GM18519 (cell line): ENCODE results near the gene MAML3.

Experiments
- ATAC-seq: cut with Tn5 transposase; IDR thresholded peaks from one replicate; pipeline ENCODE4 v1.9.1; 2021; ENCODE audit warnings: mild to moderate bottlenecking, moderate library complexity; ENCODE audit not compliant: unreplicated experiment, low FRiP score

MAML3 gene

DNA sequence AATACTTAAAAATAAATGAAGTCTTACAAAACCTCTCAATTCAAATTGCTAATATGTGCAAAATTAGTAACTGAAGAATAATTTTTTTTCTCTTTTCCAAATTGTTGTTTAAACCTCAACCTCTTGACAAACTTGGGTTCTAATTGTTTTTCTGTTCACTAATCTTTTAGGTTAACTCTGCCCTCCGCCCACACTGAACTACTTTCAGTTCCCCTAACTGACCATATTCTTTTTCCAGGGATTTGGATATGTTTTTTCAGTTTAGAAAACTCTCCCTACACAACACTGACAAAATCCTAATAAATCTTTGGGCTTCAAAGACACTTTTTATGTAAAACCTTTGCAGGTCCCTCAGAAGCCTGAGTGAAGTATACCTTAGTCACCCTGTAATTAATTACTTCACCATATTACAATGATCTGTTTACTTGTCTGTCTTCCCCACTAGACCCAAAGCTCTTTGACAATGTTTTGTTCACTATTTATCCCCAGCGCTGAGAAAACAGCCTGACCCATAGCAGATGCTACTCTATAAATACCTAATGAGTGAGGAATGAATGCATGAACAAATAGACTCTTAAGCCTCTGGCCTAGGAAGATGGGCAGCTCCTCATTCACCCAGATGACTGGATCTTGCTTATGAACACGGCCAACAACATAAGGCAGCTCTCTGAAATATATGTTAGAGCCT is 134.9 kb downstream of the MAML3 start:
- ATAC-seq: no peak

DNA sequence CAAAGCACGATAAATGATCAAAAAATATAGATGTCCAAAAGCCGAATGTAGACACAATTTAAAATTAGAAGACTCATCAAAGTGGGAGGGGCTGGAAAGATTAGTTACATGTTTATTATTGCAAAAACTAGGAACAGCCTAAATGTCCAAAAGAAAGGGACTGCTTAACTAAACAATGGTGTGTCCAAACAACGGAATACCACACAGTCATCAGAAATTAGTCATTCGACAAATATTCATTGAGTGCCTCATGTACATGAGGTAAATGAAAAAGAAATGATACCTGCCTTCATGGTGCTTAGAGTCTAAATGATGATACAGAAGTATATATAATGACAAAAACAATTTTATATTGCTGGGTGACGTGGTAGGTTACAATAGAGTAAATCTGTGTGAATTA is 139.7 kb downstream of the MAML3 start:
- no peak for ATAC-seq

DNA sequence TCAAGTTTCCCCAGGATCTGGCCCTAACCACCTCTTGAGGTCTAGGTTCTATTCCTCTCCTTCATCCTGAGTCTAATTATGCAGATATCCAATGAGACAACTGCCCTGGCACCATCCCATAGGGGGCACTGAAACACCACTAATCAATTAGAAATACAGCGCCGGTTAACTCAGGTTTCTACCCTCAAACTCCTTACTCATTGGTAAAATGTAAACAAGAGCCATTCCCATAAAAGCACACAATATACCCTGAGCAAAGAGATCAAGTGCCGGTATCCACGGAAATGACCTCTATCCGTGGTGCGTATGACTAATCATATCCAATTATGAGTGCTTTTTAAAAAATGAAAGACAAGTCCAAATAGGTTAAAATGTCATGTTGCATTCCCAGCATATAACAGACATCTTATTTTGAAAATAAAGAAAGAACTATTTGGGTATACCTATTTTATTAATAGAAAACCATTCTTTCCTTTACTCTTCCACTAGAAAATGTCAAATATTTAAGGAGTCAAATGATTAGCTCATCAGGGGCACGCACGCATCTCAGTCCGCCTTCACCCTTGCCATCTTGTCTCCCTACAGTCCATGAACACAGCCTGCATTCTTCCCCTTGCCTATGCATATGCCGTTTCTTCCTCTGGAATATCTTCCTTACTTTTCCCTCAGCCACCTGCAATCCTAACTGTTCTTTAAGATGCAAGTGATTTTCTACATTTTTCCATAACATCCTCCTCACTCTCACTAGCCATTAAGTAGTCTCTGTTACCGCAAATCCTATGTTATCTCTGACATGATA is 141.1 kb downstream of the MAML3 start:
- no peak for ATAC-seq

DNA sequence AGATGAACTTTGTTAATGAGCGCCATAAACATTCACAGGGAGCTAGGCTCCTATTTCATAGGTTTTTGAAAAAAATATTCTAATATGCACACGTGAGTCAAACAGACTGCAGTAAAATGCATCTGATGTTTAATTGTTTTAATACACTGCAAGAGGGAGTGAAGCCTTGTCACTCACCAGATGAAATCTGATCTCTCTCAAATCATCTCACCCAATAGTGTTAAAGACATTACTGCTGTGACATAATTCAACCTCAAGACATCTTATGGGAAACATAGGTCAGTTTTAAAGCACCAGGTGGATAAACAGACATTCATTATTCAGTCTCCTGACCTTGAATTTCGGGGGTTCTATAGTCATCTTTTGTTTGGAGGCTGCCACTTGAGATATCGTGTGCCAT is 148.3 kb downstream of the MAML3 start:
- ATAC-seq: no peak

DNA sequence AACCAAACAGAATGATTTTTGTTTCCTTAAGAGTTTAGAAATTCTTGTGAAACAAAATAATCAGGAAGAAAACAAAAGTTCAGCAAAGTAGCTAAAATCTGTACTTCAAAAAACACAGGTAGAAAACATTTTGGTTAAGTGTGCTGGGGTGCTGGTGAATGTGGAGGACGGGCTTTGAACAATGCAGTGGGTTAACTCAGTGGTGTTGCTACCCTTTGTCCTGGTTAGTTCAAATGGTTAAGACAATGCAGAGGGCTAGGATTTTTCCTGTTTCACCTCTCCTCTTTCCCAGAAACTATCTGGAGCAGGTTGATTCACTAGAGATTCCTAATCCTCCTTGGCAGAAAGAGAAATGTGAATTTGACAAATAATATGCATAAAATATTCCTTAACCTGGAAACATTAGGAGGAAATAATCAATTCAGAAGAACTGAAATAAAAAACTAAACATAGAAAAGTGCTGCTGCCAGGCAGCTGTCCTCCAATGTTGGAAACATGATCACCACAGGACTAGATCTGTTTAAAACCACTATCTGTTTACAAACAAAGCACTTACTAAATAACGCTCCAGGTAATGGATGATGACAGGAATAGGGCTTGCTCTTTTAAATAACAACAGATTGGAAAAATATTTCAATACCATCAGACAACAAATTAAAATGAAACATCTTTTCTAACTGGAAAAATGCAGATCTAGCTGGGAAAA is 148.9 kb downstream of the MAML3 start:
- no peak for ATAC-seq

DNA sequence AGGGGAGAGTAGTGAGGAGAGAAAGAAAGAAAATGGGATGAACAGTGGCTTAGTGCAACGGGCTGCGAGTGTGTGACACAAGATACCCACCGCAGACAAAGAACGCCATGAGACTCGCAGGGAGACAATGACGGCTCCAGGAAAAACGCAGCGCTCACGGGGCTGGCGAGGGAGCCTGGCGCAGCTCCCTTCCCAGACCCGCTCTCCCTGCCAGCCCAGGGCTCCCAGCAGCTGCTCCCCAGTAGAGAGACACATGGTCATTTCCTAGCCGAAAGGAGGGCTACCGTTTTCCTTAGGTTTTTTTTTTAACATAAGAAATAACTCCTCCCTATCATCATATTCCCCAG is 149.5 kb downstream of the MAML3 start:
- ATAC-seq: no peak

DNA sequence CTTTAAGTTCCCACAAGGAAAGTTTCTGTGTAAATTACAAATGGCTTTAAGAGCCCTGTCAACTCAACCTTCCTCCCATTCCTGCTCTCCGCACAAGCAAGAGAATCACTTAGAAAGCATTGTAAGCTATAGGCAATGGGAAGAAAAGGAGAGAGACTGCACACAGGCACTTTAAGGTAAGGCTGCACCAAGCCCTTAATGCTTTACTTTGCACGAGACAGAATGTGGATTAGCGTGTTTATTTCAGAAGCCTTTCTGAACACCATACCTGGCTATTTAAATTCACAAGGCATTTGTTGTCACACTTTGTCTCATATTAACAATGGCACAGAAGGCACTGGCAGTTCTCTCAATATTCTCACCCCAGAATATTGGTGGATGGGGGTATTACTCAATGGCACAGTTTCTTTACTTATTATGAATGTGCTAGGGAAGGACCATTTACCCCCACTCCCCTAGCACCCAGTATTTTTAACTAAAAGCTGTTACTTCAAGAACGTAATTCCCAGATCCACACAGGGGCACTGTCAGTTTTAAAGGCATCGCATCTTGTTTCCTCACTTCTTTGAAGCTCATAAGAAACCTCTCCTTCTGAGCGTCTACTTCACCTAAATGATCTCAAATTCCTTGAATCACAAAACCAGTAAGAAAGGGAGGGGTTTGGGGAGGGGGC is 150.0 kb downstream of the MAML3 start:
- no peak for ATAC-seq

DNA sequence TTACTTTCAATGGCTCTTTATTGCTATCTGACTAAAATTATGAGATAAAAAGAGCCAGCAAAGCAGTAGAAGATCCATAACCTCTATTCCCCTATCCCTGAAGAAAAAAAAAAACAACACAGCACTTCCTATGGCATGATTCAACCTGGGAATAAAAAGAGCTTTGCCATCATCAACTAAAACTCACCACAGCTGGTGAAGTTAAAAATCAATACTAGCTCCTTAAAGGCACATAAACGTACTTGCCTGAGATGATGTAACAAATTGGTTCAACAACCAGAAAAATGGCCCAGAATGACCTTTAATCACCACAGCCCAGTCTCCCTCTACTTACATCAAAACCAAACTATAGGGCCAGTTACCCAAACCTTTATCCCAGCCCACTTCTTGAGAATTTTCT is 153.8 kb downstream of the MAML3 start:
- no peak for ATAC-seq

DNA sequence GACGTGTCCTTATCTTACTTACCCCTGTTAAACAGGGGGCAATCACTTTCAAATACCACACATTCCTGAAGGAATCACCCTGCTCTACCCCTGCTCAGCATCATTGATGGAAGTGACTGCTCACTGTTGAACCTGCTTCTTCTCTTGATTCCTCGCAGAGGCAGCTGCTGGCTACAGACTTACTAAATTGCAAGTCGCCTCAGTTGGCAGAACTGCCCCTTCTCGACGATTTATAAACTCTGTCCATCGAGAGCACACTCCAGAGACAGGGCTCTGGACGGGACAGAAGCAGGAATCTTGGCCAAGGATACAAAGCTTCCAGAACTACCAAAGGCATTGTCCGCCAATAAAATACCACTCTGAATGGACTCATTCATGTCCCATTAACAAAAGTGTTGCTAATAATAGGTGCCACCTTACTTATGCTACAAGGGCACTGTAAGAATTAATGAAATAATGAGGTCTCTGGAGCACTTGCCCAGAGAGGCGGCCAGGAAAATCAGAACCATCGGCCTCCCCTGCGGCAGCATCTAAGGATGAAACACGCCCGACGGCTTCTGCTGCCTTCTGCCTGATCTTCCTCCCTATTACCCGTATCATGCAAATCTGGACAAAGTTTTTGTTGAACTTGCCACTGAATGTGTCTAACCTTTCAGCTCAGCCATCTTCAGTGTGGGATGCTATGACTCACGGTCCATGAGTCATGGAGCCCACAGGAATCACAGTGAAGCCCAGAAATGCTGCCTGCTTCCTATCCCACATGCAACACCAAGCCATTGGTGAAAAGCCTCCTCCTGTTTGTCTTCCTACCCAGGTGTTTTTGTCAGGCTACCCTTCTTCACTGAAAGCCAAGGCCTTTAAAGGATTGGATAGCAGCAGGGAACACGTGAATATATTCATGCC is 164.9 kb downstream of the MAML3 start:
- no peak for ATAC-seq

DNA sequence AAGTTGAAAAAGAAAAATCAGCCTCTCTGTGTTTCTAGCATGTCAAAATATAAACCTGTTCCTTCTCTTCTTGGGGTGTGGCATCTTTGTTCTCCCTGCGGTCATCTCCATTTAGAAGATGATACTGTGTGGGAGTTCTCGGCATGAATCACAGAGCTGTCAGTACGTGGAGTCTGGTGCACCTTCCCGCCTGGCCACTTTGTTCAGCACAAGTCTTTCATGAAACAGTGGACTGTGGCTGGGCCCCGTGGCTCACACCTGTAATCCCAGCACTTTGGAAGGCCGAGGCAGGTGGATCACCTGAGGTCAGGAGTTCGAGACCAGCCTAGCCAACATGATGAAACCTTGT is 166.5 kb downstream of the MAML3 start:
- no peak for ATAC-seq

DNA sequence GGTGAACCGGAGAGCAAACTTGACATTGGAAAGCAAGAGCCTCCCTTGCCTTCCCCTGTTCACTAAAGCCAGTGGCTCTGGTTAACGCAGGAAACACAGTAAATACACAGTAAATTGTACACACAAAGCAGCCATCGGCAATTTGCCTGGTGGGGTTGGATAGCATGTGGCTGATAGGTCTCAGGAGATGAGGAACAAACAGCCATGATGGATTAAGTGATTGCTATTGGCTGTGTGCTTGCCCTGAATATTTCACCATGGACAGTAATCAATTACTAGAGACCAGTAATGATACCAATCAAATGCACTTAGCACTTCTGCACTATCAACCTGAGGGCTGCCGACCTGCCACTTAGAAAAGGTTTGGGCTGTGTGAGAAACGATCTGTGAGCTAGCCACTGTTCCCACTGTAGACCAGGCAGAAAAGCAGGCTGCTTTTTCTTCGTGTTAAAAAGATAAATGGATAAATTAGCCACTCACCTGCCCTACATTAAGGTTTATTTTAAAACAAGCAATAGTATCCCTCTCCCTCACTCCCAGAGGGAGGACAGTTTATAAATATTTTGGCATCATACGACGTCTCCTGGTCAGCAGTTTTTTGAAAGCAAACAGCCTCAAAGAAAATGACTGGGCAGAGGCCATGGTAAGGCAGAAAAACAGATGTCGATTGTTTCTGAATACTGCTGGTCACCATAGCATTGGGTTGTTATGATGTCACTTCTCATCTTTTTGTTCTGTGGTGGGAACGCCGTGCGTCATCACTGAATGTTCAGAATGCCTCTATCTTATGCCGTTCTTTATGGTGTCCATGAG is 167.1 kb downstream of the MAML3 start:
- ATAC-seq: no peak

DNA sequence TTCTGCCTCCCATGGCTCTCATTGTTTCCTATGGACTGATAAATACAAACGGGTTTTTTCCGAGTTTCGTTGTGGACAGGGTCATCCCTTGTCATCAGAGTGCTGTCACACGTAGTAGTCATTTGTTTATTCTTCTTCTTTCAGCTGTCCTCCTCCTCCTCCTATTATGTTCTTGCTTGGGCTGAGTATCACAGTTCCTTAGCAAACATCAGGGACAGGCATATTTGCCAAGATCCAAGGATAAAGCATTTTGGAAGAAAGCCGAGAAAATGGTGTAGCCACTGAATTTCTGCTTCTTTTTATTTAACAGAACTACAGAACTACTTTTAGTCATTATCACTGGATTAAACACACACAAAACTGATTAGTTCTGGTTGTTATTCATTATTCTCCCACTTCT is 167.9 kb downstream of the MAML3 start:
- ATAC-seq: no peak

DNA sequence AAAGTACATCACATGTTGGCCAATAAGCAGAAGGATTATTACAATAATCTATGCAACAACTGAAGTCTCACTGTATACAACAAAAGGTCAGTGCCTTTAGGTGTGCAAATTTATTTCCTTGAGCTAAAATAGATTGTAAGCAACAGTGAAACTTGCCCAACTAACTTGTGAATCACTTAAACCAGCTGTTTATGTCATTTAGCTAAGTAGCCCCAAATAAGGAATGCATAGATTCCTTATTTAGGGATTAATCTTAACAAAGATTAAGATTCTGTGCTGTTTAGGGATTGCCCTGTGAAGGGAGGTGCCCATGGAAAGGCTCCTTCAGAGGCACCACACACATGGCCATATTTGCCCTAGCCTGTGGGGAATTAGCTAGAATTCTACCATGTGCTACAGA is 168.6 kb downstream of the MAML3 start:
- ATAC-seq: no peak

DNA sequence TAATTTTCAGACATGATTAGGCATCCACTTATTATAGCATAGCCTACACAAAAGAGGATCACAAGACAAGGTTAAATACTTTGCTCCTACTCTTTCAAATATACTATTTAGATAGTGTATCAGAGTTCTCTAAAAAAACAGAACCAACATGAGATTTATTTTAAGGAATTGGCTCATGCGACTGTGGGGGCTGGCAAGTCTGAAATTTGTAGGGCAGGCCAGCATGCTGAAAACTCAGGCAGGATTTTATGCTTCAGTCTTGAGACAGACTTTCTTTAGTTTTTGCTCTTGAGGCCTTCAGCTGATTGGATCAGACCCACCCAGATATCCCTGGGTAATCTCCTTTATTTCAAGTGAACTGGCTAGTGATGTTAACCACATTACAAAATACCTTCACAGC is 169.5 kb downstream of the MAML3 start:
- ATAC-seq: no peak

DNA sequence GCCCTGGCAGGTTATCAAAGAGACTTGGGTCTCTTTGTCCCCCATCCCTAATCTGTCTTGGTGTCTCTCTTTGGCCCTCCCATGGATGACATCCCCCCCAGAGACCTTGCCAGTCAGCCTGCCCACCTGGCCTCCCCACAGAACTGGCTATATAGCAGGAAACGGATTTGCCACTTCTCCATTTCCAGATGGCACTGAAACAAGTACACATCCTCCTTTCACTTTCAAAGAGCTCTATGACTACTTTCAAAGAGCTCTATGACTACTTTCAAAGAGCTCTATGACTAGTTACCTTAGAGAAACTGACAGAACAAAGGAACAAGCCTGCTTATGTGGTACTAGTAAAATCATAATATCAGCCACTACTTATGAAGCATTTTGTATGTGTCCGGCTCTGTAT is 175.3 kb downstream of the MAML3 start:
- ATAC-seq: peak; percentile 97

DNA sequence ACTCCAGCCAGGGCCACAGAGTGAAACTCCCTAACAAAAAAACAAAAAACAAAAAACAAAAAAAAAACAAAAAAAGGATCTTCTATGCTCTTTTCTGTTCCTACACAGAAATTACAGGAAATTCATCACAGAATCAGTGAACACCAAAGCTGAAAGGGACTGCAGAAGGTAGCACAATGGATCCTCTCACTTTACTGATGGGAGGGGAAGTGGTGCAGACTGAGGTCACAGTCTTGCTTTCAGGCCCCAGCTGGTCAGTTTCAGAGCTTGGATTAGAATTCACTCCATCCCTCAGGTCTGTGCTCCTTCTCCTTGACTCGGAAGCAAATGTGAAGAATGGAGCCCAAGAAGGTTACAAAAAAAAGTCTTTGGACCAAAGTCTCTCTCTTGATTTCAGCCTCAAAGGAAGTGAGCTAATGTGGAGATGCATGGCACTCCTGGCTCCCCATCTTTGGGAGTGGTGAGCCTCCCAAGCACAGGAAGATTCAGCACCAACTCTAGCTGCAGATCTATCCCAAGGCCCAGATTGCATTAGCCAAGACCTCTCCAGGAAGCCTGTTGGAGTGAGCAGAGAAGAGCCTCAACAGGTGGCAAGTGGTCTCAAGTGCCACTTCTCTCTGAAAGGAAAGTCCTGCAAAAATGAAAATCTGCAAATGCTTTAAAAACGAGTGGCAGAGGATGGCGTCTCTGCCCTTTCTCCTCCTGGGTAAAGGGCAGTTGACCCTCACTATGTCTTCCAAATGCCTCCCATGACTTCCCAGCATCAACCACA is 176.0 kb downstream of the MAML3 start:
- ATAC-seq: peak; percentile 41

DNA sequence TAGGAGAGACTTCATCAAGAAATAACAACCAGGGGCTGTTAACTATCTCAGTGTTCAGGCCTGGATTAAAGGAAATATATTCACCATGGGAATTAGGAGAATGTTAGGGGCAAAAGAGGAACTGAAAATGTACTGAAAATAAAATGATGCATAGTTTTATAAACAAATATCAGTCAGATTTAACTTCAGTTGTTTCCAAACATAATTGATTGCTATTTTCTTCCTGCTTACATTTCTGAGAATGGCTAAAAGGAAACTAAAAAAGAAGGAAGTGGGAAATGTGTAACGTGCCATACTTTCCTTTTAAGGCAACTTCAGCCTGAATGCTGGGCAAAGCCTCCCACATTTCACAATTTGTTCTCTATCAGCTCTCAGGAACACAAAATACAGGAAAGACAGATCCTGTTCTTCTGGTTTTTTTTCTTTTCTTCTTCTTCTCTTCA is 178.1 kb downstream of the MAML3 start:
- ATAC-seq: no peak

DNA sequence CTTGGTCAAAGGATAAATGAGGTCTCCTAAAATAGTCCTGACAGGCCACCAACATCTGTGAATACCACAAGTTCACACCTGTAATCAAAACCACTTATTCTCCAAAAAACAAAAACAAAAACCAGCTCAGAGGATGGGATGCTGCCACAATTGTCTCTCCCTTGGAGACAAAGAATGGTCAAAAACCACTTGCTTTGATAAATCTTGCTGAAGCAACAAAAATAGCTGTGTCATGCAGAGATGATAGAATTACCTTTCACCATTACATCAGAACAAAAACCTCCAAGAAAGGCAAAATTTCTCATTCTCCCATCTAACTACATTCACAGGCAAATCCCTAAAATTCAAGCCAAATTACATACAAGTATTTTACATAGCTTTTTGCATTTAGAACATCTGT is 180.4 kb downstream of the MAML3 start:
- no peak for ATAC-seq

DNA sequence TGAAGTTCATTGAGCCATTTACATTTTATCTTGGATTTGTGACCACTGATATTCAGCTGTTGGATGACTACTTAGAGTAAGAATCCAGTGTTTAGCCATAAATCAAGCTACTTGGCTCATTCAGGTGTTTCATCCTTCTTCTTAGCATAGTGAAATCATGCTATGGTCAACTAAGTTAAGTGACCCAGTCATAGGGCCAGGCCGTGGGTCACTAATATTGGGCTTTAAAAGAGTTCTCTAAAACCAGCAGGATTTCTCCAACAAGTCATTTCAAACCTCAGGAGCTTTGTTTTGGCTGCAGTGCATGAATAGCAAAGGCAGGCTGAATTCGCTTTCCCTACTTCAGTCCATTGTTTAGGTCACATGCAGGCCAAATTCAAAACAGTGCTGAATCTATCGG is 181.0 kb downstream of the MAML3 start:
- ATAC-seq: no peak
